ENCODE measurements around the gene KCTD15. TPM values are rescaled to one million over a fixed set of nuclear protein-coding genes. Genes with fewer than 3 reads are reported as not detected.

KCTD15 gene
- total and polyA plus RNA-seq, 4 donors, result 13.8 to 42.7 (median 30.5) TPM

- H3K9ac ChIP-seq (ENCODE audit: insufficient read depth in 1 of 2, low read length in 2 of 2), result no peak overlapping the region
- H3K9me3 ChIP-seq (ENCODE audit: control insufficient read depth in 4 of 4, insufficient read depth in 3 of 4, low read length in 3 of 4), result no peaks in the 10 kb centered on the region
- no peak for DNase-seq
- peaks cover 0 to 28% (median 9%) of the 10 kb centered on the region in 3 donors for H3K27me3 ChIP-seq (ENCODE audit: control insufficient read depth in 3 of 3, insufficient read depth in 3 of 3, low read length in 2 of 3)
- no peak overlapping the region for H3K27ac ChIP-seq (ENCODE audit: low read depth in 1 of 2, low read length in 1 of 2)
- H3K4me1 ChIP-seq (ENCODE audit: control insufficient read depth in 5 of 5, insufficient read depth in 5 of 5, low read length in 5 of 5), result peaks cover 0 to 5% (median 4%) of the 10 kb centered on the region in 5 donors
- H3K36me3 ChIP-seq (ENCODE audit: control insufficient read depth in 4 of 4, insufficient read depth in 4 of 4, low read length in 4 of 4), result no peaks in the 10 kb centered on the region
- ATAC-seq (ENCODE audit: insufficient read depth, low FRiP score), result no peak
- no peak overlapping the region for H3K4me3 ChIP-seq
- 86 to 92% methylated on average over 7 of the region's 7 CpGs for WGBS, 2 donors
- no peak for TF ChIP-seq CTCF (IDR thresholded peaks at IDR 0.05; ENCODE audit: control extremely low read depth, extremely low read depth)
These were observed 16.8 kb upstream of the KCTD15 start for GRCh38 chr19:33779849-33780248.

- H3K27ac ChIP-seq (ENCODE audit: low read depth in 1 of 2, low read length in 1 of 2), result no peak overlapping the region
- ATAC-seq (ENCODE audit: insufficient read depth, low FRiP score) (no peak), DNase-seq (no peak)
- peaks cover 0 to 28% (median 9%) of the 10 kb centered on the region in 3 donors for H3K27me3 ChIP-seq (ENCODE audit: control insufficient read depth in 3 of 3, insufficient read depth in 3 of 3, low read length in 2 of 3)
- H3K4me3 ChIP-seq, result no peak overlapping the region
- no peaks in the 10 kb centered on the region for H3K36me3 ChIP-seq (ENCODE audit: control insufficient read depth in 4 of 4, insufficient read depth in 4 of 4, low read length in 4 of 4)
- no peaks in the 10 kb centered on the region for H3K9me3 ChIP-seq (ENCODE audit: control insufficient read depth in 4 of 4, insufficient read depth in 3 of 4, low read length in 3 of 4)
- TF ChIP-seq CTCF (IDR thresholded peaks at IDR 0.05; ENCODE audit: control extremely low read depth, extremely low read depth), result no peak
- no peak overlapping the region for H3K9ac ChIP-seq (ENCODE audit: insufficient read depth in 1 of 2, low read length in 2 of 2)
- WGBS, 2 donors, result 31 to 33% methylated on average over 6 of the region's 6 CpGs
- peaks cover 0 to 5% (median 4%) of the 10 kb centered on the region in 5 donors for H3K4me1 ChIP-seq (ENCODE audit: control insufficient read depth in 5 of 5, insufficient read depth in 5 of 5, low read length in 5 of 5)
These were observed 16.4 kb upstream of the KCTD15 start for GRCh38 chr19:33780251-33780650.

- peaks cover 0 to 28% (median 9%) of the 10 kb centered on the region in 3 donors for H3K27me3 ChIP-seq (ENCODE audit: control insufficient read depth in 3 of 3, insufficient read depth in 3 of 3, low read length in 2 of 3)
- TF ChIP-seq CTCF (IDR thresholded peaks at IDR 0.05; ENCODE audit: control extremely low read depth, extremely low read depth), result no peak
- peak in 2 of 3 donors; percentile 21 to 42 for DNase-seq
These were observed 15.9 kb upstream of the KCTD15 start for GRCh38 chr19:33780746-33781145.

GRCh38 chr19:33781415-33781935 lies 15.2 kb upstream of the KCTD15 start:
- Histone ChIP-seq H3K27ac (ENCODE audit: low read depth in 1 of 2, low read length in 1 of 2) (no peak overlapping the region), H3K4me1 (ENCODE audit: control insufficient read depth in 5 of 5, insufficient read depth in 5 of 5, low read length in 5 of 5) (peaks cover 0 to 5% (median 4%) of the 10 kb centered on the region in 5 donors), H3K9ac (ENCODE audit: insufficient read depth in 1 of 2, low read length in 2 of 2) (no peak overlapping the region), H3K27me3 (ENCODE audit: control insufficient read depth in 3 of 3, insufficient read depth in 3 of 3, low read length in 2 of 3) (peaks cover 0 to 28% (median 9%) of the 10 kb centered on the region in 3 donors), H3K4me3 (no peak overlapping the region), H3K36me3 (ENCODE audit: control insufficient read depth in 4 of 4, insufficient read depth in 4 of 4, low read length in 4 of 4) (no peaks in the 10 kb centered on the region), H3K9me3 (ENCODE audit: control insufficient read depth in 4 of 4, insufficient read depth in 3 of 4, low read length in 3 of 4) (no peaks in the 10 kb centered on the region)
- DNase-seq, result no peak
- TF ChIP-seq CTCF (IDR thresholded peaks at IDR 0.05; ENCODE audit: control extremely low read depth, extremely low read depth), result no peak
- ATAC-seq (ENCODE audit: insufficient read depth, low FRiP score), result no peak
- 79 to 88% methylated on average over 15 of the region's 15 CpGs for WGBS, 2 donors

More at GRCh38 chr19:33780746-33781145, 15.9 kb upstream of the KCTD15 start:
- Histone ChIP-seq H3K9ac (ENCODE audit: insufficient read depth in 1 of 2, low read length in 2 of 2) (no peak overlapping the region), H3K9me3 (ENCODE audit: control insufficient read depth in 4 of 4, insufficient read depth in 3 of 4, low read length in 3 of 4) (no peaks in the 10 kb centered on the region), H3K4me3 (no peak overlapping the region), H3K4me1 (ENCODE audit: control insufficient read depth in 5 of 5, insufficient read depth in 5 of 5, low read length in 5 of 5) (peaks cover 0 to 5% (median 4%) of the 10 kb centered on the region in 5 donors), H3K27ac (ENCODE audit: low read depth in 1 of 2, low read length in 1 of 2) (no peak overlapping the region), H3K36me3 (ENCODE audit: control insufficient read depth in 4 of 4, insufficient read depth in 4 of 4, low read length in 4 of 4) (no peaks in the 10 kb centered on the region)
- ATAC-seq (ENCODE audit: insufficient read depth, low FRiP score), result no peak
- 55 to 73% methylated on average over 12 of the region's 12 CpGs for WGBS, 2 donors

Measured in lung (tissue), 12 donors.